Ectodermal cell (in vitro differentiated cells): Measurements from ENCODE around the gene SNAP47.

ENCODE experiments used
- H3K27ac ChIP-seq: 2 replicates; pipeline ENCODE4 v1.7.0; 2013; ENCODE audit warnings: mild to moderate bottlenecking, low read depth, low read length; ENCODE audit not compliant: insufficient read depth, poor library complexity, severe bottlenecking
- H3K27me3 ChIP-seq: 2 replicates; pipeline ENCODE4 v1.7.0; 2013; ENCODE audit warnings: mild to moderate bottlenecking, low read length; ENCODE audit not compliant: insufficient read depth, control insufficient read depth, poor library complexity, severe bottlenecking
- H3K36me3 ChIP-seq: one replicate; pipeline ENCODE4 v1.7.0; 2013; ENCODE audit warnings: low read length; ENCODE audit not compliant: control insufficient read depth, insufficient read depth
- H3K4me1 ChIP-seq: one replicate; pipeline ENCODE4 v1.7.0; 2013; ENCODE audit warnings: low read length; ENCODE audit not compliant: control insufficient read depth, insufficient read depth
- H3K4me3 ChIP-seq: 2 replicates; pipeline ENCODE4 v1.7.0; 2013; ENCODE audit warnings: low read depth, low read length, control low read depth; ENCODE audit not compliant: insufficient read depth
- H3K9me3 ChIP-seq: 2 replicates; pipeline ENCODE4 v1.7.0; 2013; ENCODE audit warnings: mild to moderate bottlenecking, low read length, moderate library complexity; ENCODE audit not compliant: control insufficient read depth
- WGBS, 2 experiments: methylation state at CpG; one replicate each; pipeline ENCODE4 v1.1.7; 2013; ENCODE audit warnings: missing lambda C conversion rate in 2 of 2; 5-methylcytosine and 5-hydroxymethylcytosine counted together

The SNAP47 gene

DNA sequence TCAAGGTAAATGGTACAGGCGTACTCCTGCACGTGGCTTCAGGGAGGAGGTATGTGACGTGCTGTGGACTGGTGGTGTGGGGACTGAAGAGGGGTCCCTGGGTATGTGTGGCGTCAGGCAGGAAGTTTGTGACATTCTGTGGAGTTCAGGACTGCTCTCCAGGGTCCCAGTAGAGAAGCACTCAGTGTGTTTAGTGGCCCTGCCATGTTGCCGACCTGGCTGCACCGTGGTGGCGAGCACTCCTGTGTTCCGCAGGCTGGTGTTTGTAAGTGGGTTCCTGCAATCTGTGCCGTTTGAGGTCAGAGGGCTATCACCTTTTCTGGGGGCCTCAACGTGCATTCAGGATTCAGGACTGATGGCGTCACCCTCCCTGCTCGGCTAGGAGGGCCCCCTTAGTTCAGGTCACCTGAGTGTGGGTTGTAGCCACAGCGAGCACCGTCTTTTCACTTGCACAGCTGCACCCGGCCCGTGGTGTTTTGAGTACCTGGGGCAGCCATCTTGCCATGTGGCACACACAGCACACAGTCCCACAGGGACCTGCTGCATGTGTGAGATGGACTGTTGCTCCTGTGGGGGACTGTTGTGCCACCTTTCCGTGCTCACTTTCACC, 26.5 kb downstream of the SNAP47 start:
- H3K9me3 ChIP-seq: no peaks in the 10 kb centered on the region
- WGBS, 2 experiments: 91 to 92% methylated on average over 17 of the region's 17 CpGs
- H3K27me3 ChIP-seq: no peaks in the 10 kb centered on the region
- H3K4me1 ChIP-seq: no peaks in the 10 kb centered on the region
- peaks cover 21% of the 10 kb centered on the region for H3K36me3 ChIP-seq
- no peak overlapping the region for H3K27ac ChIP-seq
- no peak overlapping the region for H3K4me3 ChIP-seq

GRCh38 chr1:227762231-227762911, 27.1 kb downstream of the SNAP47 start:
- H3K4me1 ChIP-seq: no peaks in the 10 kb centered on the region
- H3K27ac ChIP-seq: no peak overlapping the region
- 29% methylated on average over 22 of the region's 22 CpGs for WGBS, 2 experiments
- H3K36me3 ChIP-seq: peaks cover 27% of the 10 kb centered on the region
- H3K4me3 ChIP-seq: no peak overlapping the region
- no peaks in the 10 kb centered on the region for H3K9me3 ChIP-seq
- no peaks in the 10 kb centered on the region for H3K27me3 ChIP-seq

DNA sequence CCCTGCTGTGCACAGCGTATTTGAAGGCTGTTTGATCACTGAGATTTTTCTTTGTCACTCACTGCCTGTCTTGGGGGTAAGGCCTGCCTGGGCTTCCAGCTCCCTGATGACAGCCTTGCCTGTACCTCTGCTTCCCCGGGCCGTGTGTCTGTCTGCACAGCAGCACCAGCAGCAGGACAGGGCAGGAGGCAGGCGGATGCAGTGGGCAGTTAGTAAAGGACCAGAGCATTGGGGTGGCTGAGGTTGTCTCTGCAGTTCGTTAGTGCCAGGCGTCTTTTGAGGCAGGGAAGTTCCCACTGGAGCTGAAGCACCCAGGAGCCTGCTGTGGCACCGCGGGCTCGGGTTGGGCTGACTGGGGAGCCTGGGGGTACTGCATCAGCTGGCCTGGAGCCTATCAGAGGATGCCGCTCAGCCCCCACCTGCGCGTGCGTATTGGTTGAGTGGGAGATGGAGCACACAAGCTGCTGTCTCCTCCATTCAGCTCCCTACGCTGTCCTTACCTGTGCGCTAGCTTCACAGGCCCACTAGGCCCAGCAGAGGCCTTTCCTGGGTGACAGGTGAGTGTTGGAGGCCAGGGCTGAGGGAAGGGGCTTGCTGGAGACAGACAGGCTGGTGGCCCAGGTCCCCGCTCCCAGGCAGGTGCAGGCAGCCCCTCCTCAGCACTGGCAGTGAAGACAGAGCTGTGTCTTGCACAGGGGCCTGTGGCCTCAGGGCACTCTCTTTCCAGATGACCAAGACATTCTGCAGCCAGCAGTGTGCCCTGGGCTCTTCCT, 28.2 kb downstream of the SNAP47 start:
- Histone ChIP-seq H3K27me3 (no peaks in the 10 kb centered on the region), H3K4me1 (no peaks in the 10 kb centered on the region), H3K4me3 (no peak overlapping the region), H3K27ac (no peak overlapping the region), H3K9me3 (no peaks in the 10 kb centered on the region), H3K36me3 (peaks cover 37% of the 10 kb centered on the region)
- 95% methylated on average over 16 of the region's 16 CpGs for WGBS, 2 experiments

GRCh38 chr1:227764019-227764391, 28.8 kb downstream of the SNAP47 start:
- no peaks in the 10 kb centered on the region for H3K27me3 ChIP-seq
- H3K36me3 ChIP-seq: peaks cover 37% of the 10 kb centered on the region
- WGBS, 2 experiments: 87 to 91% methylated on average over 7 of the region's 7 CpGs
- H3K4me3 ChIP-seq: no peak overlapping the region
- H3K9me3 ChIP-seq: no peaks in the 10 kb centered on the region
- H3K27ac ChIP-seq: no peak overlapping the region
- H3K4me1 ChIP-seq: no peaks in the 10 kb centered on the region

DNA sequence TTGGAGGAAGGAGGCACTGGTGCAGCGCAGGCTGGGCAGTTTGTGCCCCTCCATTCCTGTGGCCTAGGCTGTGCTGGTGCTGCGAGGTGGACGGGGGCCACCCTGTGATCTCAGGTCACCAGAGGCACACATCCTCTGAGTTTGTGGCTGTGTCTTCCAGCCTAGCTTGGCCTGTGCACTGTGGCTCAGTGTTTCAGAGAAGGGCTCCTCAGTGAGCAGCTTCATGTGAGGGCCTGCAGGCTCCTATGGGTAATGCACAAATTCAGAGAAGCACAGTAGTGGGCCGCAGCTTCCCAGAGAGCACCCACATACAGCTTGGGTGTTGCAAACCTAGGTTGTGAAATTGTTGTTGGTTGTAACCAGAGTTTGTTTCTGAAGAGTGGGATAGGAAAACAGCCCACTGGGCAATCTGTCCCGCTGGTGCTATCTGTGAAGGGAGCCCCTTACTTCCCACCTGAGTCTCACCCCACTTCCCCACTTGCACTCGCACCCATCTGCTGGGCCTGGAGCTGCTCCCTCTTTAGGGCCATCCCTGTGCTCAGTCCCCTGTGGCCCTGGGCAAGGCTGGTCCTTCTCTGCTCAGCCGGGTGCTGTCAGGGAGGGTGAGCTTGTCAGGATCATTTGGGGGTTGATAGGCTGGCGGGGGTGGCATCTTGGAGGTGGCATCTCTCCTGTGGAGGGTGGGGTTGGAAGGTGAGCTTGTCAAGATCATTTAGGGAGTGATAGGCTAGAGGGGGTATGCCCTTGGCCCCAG, 30.2 kb downstream of the SNAP47 start:
- H3K36me3 ChIP-seq: peaks cover 28% of the 10 kb centered on the region
- 93 to 97% methylated on average over 8 of the region's 8 CpGs for WGBS, 2 experiments

DNA sequence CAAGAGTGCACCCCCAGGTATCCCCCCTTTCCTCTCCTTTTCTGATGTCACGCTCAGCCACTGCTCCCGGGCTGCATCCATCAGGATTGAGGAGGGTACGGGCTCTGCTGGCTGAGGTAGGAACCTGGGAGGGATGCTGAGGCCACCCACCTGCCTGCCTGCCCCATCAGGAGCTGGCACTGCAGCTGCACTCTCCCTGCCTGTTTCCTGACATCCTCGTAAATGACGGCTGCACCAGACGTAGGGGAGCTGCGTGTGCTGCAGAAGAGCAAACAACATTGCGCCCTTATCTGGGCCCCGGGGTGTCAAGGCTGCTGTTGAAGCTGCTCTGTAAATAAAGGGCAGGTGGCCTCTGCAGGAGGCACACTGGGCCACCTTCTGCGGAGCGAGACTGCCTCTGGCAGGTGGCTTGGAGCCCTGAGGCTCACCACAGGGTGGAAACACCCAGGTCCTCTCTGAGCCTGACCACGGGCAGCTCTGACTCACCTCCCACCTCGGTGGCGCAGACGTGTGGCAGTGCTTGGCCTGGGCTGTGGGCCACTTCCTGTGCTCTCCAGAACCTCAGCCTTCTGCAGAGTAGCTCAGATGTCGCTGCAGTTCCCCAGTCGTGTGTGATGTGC, 30.9 kb downstream of the SNAP47 start:
- H3K27me3 ChIP-seq: no peaks in the 10 kb centered on the region
- peaks cover 26% of the 10 kb centered on the region for H3K36me3 ChIP-seq
- no peak overlapping the region for H3K4me3 ChIP-seq
- H3K27ac ChIP-seq: no peak overlapping the region
- 88 to 91% methylated on average over 17 of the region's 17 CpGs for WGBS, 2 experiments
- H3K4me1 ChIP-seq: no peaks in the 10 kb centered on the region
- no peaks in the 10 kb centered on the region for H3K9me3 ChIP-seq

More for the DNA sequence above, 30.2 kb downstream of the SNAP47 start:
- H3K4me1 ChIP-seq: no peaks in the 10 kb centered on the region
- H3K27me3 ChIP-seq: no peaks in the 10 kb centered on the region
- no peak overlapping the region for H3K27ac ChIP-seq
- no peaks in the 10 kb centered on the region for H3K9me3 ChIP-seq
- H3K4me3 ChIP-seq: no peak overlapping the region

- Histone ChIP-seq H3K36me3 (peaks cover 21% of the 10 kb centered on the region), H3K4me3 (no peak overlapping the region), H3K27me3 (no peaks in the 10 kb centered on the region), H3K9me3 (no peaks in the 10 kb centered on the region), H3K27ac (no peak overlapping the region), H3K4me1 (no peaks in the 10 kb centered on the region)
- 94 to 95% methylated on average over 19 of the region's 19 CpGs for WGBS, 2 experiments
Measured at GRCh38 chr1:227766653-227767277, 31.5 kb downstream of the SNAP47 start.

- 96% methylated on average over 6 of the region's 6 CpGs for WGBS, 2 experiments
- H3K27ac ChIP-seq: no peak overlapping the region
- no peaks in the 10 kb centered on the region for H3K9me3 ChIP-seq
- no peaks in the 10 kb centered on the region for H3K27me3 ChIP-seq
- no peak overlapping the region for H3K4me3 ChIP-seq
- H3K4me1 ChIP-seq: no peaks in the 10 kb centered on the region
- peaks cover 21% of the 10 kb centered on the region for H3K36me3 ChIP-seq
Measured at GRCh38 chr1:227767401-227768124, 32.3 kb downstream of the SNAP47 start.

DNA sequence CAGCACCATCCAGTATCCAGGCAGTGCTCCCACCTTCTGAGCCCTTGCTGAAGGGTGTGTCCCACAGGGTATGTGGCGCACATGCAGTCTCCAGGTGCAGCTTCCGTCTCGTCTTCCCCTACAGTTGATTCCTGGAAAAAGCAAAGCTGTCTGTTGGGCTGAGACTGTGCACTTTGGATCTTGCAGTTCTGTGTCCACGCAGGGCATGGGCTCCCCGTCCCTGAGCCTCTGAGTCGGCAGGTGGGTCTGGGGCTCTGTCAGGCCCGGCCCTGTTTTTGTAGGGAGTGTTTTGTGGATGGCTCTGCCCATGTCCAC, 32.8 kb downstream of the SNAP47 start:
- no peaks in the 10 kb centered on the region for H3K27me3 ChIP-seq
- peaks cover 21% of the 10 kb centered on the region for H3K36me3 ChIP-seq
- H3K9me3 ChIP-seq: no peaks in the 10 kb centered on the region
- WGBS, 2 experiments: 96 to 97% methylated on average over 7 of the region's 7 CpGs
- no peak overlapping the region for H3K4me3 ChIP-seq
- H3K4me1 ChIP-seq: no peaks in the 10 kb centered on the region
- H3K27ac ChIP-seq: no peak overlapping the region
